HFF-Myc (cell line): ENCODE measurements around the gene CYP27B1.
A peak's percentile ranks its signal among the peaks of the same experiment; 100 is the strongest.

Experiments used
- DNase-seq: peaks from one replicate; pipeline ENCODE4 v3.0.0-alpha.2; 2011; ENCODE audit warnings: low read depth; ENCODE audit errors: extremely low read depth
- H3K4me3 ChIP-seq: replicated peaks from 2 replicates; pipeline ENCODE4 v1.5.1; 2011; ENCODE audit warnings: low read depth, mild to moderate bottlenecking, control low read depth, low read length
- TF ChIP-seq, protein P1 (sequence below): IDR thresholded peaks from 2 replicates; pipeline ENCODE4 v1.5.1; 2012; ENCODE audit warnings: mild to moderate bottlenecking, low read depth, low read length, control low read depth; ENCODE audit errors: missing control alignments

The CYP27B1 gene

DNA sequence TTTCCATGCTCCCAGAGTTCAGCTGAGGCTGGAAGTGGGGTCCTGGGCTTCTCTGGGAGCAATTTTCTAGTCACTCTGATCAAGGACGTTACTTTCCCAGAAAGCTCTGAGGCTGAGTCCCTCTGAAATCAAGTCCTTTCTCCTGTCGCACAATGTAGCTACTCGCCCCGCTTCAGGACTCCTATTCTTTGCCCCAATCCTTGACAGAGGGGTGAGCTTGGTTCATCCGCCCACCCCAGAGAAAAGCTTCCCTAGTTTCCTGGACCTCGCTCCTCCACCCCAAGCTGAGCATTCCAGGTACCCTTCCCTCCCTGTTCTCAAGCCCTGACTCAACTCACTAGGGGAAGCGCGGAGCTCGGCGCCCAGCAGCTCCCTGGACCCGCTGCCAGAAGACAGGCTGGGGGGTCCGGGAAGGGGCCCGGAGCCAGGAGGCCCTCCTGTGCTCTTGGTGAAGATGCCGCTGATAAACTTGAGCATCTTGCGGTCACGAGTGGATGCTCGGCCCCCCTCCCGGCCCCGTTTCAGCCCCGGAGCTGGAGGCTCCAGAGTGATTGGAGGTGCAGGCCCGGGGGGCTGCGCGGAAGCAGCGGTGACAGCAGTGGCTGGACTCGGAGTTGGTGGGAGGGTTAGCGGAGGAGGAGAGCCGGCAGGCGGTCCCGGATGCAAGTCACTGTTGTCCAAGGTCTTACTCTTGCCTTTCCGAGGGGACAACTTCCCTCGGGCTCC, 30.0 kb downstream of the CYP27B1 start:
- no peak overlapping the region; the same call in 1 of the 2 replicates for H3K4me3 ChIP-seq
- TF ChIP-seq, protein P1, sequence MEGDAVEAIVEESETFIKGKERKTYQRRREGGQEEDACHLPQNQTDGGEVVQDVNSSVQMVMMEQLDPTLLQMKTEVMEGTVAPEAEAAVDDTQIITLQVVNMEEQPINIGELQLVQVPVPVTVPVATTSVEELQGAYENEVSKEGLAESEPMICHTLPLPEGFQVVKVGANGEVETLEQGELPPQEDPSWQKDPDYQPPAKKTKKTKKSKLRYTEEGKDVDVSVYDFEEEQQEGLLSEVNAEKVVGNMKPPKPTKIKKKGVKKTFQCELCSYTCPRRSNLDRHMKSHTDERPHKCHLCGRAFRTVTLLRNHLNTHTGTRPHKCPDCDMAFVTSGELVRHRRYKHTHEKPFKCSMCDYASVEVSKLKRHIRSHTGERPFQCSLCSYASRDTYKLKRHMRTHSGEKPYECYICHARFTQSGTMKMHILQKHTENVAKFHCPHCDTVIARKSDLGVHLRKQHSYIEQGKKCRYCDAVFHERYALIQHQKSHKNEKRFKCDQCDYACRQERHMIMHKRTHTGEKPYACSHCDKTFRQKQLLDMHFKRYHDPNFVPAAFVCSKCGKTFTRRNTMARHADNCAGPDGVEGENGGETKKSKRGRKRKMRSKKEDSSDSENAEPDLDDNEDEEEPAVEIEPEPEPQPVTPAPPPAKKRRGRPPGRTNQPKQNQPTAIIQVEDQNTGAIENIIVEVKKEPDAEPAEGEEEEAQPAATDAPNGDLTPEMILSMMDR = no peak

DNA sequence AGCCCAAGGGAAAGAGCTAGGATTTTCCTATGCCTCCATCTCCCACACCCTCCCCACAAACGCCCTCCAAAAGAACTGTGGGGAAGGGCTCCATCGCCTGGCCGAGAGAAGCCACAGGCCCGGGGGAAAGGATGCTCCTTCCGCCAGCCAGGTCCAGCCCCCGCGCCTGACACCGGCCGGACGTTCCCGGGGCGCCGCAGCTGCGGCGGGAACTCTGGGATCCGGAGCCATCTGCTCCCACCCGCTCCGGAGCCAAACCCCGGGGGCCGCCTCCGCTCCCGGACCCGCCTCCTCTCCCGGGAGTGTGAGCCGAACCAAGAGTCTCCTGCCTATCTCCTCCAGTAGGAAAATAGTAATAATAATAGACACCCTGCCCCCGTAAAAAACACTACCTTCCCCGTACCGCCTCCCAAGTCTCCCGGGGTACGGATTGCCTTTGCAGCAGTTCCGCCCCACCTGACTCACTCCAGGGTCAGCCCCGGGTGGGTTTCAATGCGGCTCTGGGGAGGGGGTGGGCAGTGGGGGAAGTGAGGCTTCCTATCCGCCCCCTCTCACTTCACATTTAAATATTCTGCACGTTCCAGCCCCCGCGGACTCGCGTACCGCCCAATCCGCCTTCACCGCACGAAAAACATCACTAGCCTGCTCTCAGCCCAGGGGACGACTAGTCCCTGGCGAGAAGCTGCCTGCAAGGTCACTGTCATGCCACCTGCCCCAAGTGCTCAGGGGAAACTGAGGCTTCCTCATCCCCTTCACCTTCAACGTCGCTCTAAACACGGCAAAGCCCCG, 30.7 kb downstream of the CYP27B1 start:
- peak overlapping the region; percentile 27 for H3K4me3 ChIP-seq
- TF ChIP-seq, protein P1 = peak; percentile 39

More for the DNA sequence above, 30.0 kb downstream of the CYP27B1 start:
- DNase-seq = no peak

DNA sequence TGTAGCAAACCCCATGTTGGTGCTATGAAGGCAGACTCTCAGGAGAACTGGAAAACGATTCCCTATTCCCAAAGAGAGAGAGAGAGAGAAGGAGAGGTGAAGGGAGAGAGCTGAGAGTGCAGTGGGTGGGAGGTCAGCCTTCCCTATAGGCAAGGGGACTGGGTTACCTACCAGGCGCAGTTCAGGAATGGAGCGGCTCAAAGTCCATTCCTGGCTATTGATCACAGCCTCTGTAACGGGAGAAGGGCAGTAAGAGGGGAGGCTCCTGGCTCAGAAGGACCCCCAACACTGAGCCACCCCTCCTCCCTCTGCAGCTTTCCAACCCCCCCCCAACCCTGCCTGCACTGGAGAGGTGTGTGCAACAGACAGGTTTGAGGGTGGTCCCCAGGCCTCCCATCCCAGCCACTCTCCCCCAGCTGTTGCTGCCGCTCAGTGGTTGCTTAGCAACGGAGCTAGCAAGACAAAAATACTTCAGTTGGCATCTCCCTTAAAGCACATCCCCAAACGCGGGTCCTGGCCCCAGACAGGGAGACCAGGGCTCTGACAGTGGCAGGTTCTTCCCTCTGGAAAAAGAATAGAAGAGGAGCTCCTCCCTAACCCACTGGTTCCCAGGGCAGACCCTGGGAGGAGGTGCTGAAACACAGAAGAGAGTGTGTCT, 31.6 kb downstream of the CYP27B1 start:
- H3K4me3 ChIP-seq = no peak overlapping the region
- TF ChIP-seq, protein P1 = no peak
- DNase-seq = no peak

More for the DNA sequence above, 30.7 kb downstream of the CYP27B1 start:
- no peak for DNase-seq

DNA sequence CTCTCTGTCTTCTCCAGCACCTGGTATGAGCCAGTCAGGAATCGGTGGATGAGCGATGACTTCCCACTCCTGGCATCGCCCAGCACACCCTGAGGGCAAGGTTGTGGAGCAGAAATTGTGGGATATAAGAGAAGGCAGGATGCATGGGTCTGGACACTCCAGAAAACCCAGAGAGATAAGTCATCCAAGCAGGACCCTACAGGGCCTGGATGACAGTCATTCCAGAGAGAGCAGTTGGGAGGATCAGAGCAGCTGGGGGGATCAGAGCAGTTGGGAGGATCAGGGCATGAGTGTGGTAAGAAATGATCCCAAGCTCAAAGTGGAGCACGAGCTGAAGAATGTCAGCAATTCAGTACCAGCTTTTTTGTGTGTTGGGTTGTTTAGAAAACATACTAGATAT, 32.3 kb downstream of the CYP27B1 start:
- H3K4me3 ChIP-seq = no peak overlapping the region
- TF ChIP-seq, protein P1 = no peak
- DNase-seq = no peak

DNA sequence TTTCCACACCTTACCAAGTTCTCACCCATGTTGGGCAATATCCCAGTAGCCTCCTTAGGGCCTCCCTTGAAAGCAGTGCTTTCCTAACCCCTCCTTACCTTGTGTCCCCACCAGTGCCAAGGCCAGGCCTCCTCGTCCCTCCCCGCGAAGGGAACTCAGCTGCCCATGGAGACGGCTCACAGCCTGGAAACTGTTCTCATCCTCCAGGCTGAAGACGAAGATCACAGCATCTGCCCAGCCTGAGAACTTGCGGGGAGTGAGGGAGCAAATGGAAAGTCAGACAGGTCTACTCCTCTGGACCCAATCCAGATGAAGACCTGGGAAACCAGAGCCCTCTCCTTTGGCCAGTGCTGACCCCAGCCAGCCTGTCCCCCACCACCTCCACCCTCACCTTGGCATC, 33.0 kb downstream of the CYP27B1 start:
- TF ChIP-seq, protein P1 = no peak
- H3K4me3 ChIP-seq = no peak overlapping the region
- DNase-seq = no peak

DNA sequence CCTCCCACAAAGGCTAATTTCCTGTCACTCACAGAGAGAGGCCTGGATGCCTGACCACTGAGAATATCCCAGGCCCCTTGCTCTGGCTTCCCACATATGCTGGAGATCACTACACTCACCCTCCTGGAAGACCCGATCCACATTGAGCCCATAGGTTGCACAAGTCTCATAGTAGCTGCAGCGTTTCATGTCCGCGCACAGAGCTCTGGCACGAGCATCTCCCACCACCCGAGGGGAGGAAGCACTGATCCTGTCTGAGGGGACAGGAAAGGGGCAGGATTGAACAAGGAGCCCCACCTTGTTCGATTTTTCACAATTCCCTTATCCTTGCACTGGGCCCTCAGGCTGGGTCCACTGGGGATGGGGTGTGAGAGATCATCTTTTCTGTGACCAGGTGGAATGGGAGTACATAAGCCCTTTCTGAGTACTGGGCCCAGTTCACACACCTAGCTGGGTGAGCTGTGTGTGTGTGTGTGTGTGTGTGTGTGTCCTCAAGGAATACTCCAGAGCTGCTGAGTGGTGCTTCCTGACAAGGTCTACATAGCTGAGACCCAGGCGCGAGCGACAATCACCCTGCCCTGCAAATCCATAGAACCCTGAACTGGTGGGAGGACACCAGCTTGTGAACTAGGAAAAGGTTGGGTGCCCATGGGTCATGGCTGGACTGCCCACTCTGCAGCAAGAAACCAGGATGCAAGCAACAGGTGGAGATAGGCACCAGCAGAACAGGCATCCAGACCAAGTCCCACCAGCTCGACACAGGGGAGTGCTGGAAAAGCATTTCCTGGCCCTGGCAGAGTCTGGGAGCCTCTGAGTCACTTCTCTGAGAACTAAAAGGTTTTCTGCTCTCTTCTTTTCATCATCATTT, 33.9 kb downstream of the CYP27B1 start:
- DNase-seq = no peak
- no peak overlapping the region for H3K4me3 ChIP-seq
- TF ChIP-seq, protein P1 = no peak
